Lung (tissue), 12 donors: ENCODE data around the gene ACOD1. TPM values are rescaled to one million over a fixed set of nuclear protein-coding genes. Genes with fewer than 3 reads are reported as not detected.

Source experiments
- ATAC-seq: fragments of 200-7000 bp; cut with Tn5 transposase; one replicate; pipeline ENCODE4 v1.9.1; 2020; ENCODE audit warnings: moderate number of reproducible peaks; ENCODE audit not compliant: insufficient read depth, low FRiP score
- DNase-seq, 3 donors: peaks; one replicate each; pipeline ENCODE4 v3.0.0-alpha.2; 2013 to 2017
- H3K27ac ChIP-seq, 2 donors: one replicate each; pipeline ENCODE4 v1.5.1; 2013; ENCODE audit warnings: mild to moderate bottlenecking in 2 of 2, moderate library complexity in 2 of 2, control low read depth in 1 of 2, inconsistent platforms in 1 of 2, low read depth in 1 of 2, low read length in 1 of 2
- H3K27me3 ChIP-seq, 3 donors: one replicate each; pipeline ENCODE4 v1.5.1; 2013; ENCODE audit warnings: low read length in 2 of 3; ENCODE audit not compliant: control insufficient read depth in 3 of 3, insufficient read depth in 3 of 3
- H3K36me3 ChIP-seq, 4 donors: one replicate each; pipeline ENCODE4 v1.5.1; 2013; ENCODE audit warnings: low read length in 4 of 4, mild to moderate bottlenecking in 1 of 4, moderate library complexity in 1 of 4; ENCODE audit not compliant: control insufficient read depth in 4 of 4, insufficient read depth in 4 of 4
- H3K4me1 ChIP-seq, 5 donors: one replicate each; pipeline ENCODE4 v1.5.1; 2013; ENCODE audit warnings: low read length in 5 of 5, mild to moderate bottlenecking in 2 of 5, moderate library complexity in 1 of 5; ENCODE audit not compliant: control insufficient read depth in 5 of 5, insufficient read depth in 5 of 5
- H3K4me3 ChIP-seq: one replicate; pipeline ENCODE4 v1.5.1; 2013; ENCODE audit warnings: mild to moderate bottlenecking, control low read depth, moderate library complexity
- H3K9ac ChIP-seq, 2 donors: one replicate each; pipeline ENCODE4 v1.5.1; 2013; ENCODE audit warnings: low read length in 2 of 2, control low read depth in 1 of 2; ENCODE audit not compliant: insufficient read depth in 1 of 2
- H3K9me3 ChIP-seq, 4 donors: one replicate each; pipeline ENCODE4 v1.5.1; 2013; ENCODE audit warnings: low read length in 3 of 4, mild to moderate bottlenecking in 1 of 4, moderate library complexity in 1 of 4; ENCODE audit not compliant: control insufficient read depth in 4 of 4, insufficient read depth in 3 of 4
- CTCF ChIP-seq: IDR thresholded peaks from 2 replicates; pipeline ENCODE4 v1.5.1; 2012; ENCODE audit warnings: mild to moderate bottlenecking; ENCODE audit errors: control extremely low read depth, extremely low read depth
- WGBS, 2 donors: extraction: QIAGEN DNeasy Blood & Tissue Kit; methylation state at CpG; one replicate each; pipeline ENCODE4 v1.1.7; 2013; 5-methylcytosine and 5-hydroxymethylcytosine counted together
- polyA plus RNA-seq, 2 donors: library from polyadenylated mRNA; stranded (reverse); fragments of 200-250 nt; gene quantifications; one replicate each; pipeline ENCODE4 v1.2.1, GENCODE V29; 2013
- total RNA-seq, 2 donors: library from RNA; depleted of rRNA in 1 of 2; stranded (reverse); fragments of >200 nt in 1 of 2; gene quantifications; one replicate each; pipeline ENCODE4 v1.2.1, GENCODE V29; 2014 to 2021
- donor health status: control.
- donor health status: control.
- donor health status: Bipolar disorder and iron deficiency.
- donor health status: healthy.
- donor health status: DM: yes; HTN: yes; CAD: no.

The ACOD1 gene
- total and polyA plus RNA-seq, 4 donors, result 0.10 to 11.0 TPM; not detected in 2

GRCh38 chr13:77001540-77001939, 53.2 kb downstream of the ACOD1 start:
- ATAC-seq, result no peak
- TF ChIP-seq CTCF, result no peak

GRCh38 chr13:77001963-77002587, 53.8 kb downstream of the ACOD1 start:
- H3K27me3 ChIP-seq, result no peaks in the 10 kb centered on the region
- peak; percentile 30 for ATAC-seq
- H3K4me1 ChIP-seq, result peaks cover 0 to 8% (median 2%) of the 10 kb centered on the region in 5 donors
- no peak for DNase-seq
- H3K4me3 ChIP-seq, result no peak overlapping the region
- H3K27ac ChIP-seq, result no peak overlapping the region
- peaks cover 4 to 27% (median 21%) of the 10 kb centered on the region in 4 donors for H3K36me3 ChIP-seq
- no peak for TF ChIP-seq CTCF
- no peaks in the 10 kb centered on the region for H3K9me3 ChIP-seq
- H3K9ac ChIP-seq, result no peak overlapping the region
- WGBS, 2 donors, result 42 to 60% methylated on average over 4 of the region's 4 CpGs

More at GRCh38 chr13:77001540-77001939, 53.2 kb downstream of the ACOD1 start:
- Histone ChIP-seq H3K27ac (no peak overlapping the region), H3K36me3 (peaks cover 3 to 29% (median 20%) of the 10 kb centered on the region in 4 donors), H3K9me3 (no peaks in the 10 kb centered on the region), H3K4me3 (no peak overlapping the region), H3K9ac (no peak overlapping the region), H3K27me3 (no peaks in the 10 kb centered on the region), H3K4me1 (peaks cover 0 to 8% (median 2%) of the 10 kb centered on the region in 5 donors)
- no peak for DNase-seq
- 48 to 56% methylated on average over 4 of the region's 4 CpGs for WGBS, 2 donors

DNA sequence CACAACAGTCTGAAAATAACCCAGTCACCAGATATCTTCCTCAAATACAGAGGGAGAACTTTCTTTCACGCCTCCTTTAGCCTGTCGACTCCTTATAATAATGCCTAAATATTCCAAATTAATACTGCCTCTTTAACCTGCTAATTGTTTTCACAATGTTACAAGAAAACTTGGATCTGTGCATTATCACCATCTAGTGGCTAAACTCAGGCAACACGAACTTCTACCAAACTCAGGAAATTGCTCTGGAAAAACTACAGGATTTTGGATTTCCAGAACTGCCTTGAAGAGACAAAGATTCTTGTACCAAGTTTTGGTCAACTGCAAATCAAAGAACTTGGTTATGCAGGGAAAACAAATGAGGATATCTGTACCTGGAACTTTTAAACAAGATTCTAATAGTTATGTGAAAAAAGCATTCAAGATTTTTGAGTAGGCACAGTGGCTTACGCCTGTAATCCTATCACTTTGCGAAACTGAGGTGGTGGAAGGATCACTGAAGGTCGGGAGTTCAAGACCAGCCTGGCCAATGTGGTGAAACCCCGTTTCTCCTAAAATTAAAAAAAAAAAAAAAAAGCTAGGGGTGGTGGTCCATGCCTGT, 54.4 kb downstream of the ACOD1 start:
- H3K27me3 ChIP-seq, result no peaks in the 10 kb centered on the region
- H3K27ac ChIP-seq, result no peak overlapping the region
- WGBS, 2 donors, result 66 to 71% methylated on average over 7 of the region's 7 CpGs
- H3K4me3 ChIP-seq, result no peak overlapping the region
- H3K36me3 ChIP-seq, result peaks cover 10 to 33% (median 26%) of the 10 kb centered on the region in 4 donors
- DNase-seq (peak in 2 of 3 donors; percentile 40 to 51), ATAC-seq (peak; percentile 53)
- peaks cover 0 to 8% (median 2%) of the 10 kb centered on the region in 5 donors for H3K4me1 ChIP-seq
- TF ChIP-seq CTCF, result peak; percentile 11
- no peaks in the 10 kb centered on the region for H3K9me3 ChIP-seq
- no peak overlapping the region for H3K9ac ChIP-seq

Other genes with a start within 250 kb of the ACOD1 start
- 100 to 1,000 TPM; 140 to 188 TPM for gene KCTD12, start 62.1 kb upstream of the ACOD1 start, total RNA-seq
- gene KCTD12, start 62.1 kb upstream of the ACOD1 start, polyA plus RNA-seq, result 10 to 100 TPM; 26.2 to 63.6 TPM
- gene CLN5, start 43.6 kb downstream of the ACOD1 start, total RNA-seq, result 10 to 100 TPM; 34.9 to 41.7 TPM
- 10 to 100 TPM; 18.0 to 18.4 TPM for gene CLN5, start 43.6 kb downstream of the ACOD1 start, polyA plus RNA-seq
- 10 to 100 TPM; 48.0 to 90.6 TPM for gene FBXL3, start 78.6 kb downstream of the ACOD1 start, total RNA-seq
- 10 to 100 TPM; 18.7 to 22.3 TPM for gene FBXL3, start 78.6 kb downstream of the ACOD1 start, polyA plus RNA-seq